ENCODE results near the gene STARD5. TPM values are rescaled to one million over a fixed set of nuclear protein-coding genes. Genes with fewer than 3 reads are reported as not detected.

The STARD5 gene
- total RNA-seq, 4 donors from 2014 or later = 1.3 to 6.7 (median 4.1) TPM

DNA sequence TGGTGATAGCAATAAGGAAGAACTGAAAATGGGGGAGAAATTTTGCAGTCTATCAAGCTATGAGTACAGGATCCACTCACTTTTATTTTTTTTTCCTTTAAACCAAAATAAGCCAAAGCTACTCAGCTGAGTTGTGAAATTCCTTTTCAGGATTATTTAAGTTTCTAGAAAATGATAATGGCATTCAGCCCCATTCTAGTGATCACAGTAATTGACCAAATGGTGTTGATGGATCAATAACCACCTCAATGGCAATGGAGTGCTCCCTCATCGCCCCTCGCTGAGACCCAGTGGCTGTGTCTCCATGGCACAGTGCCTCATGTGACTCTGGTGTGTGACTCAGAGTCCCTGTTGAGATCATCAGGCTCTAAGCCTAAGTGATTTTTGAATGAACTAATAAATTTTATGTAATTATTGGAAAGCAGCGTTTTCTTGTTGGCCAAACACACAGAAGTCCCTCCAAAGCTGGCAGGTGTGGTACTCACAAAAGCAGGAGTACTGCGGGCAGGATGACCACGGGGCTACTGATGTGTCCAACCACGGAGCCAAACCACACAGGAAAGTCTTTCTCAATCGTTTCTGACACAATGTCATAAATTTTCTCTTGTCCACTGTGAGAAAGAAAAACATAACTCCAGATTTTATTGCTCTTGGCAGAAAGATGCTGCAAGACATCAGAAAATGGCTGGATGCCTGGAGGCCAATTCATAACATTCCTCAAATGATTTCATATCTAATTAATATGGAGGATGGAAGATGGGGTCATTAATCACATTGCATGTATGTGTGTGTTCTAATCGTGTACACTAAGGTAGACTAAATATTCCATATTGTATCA, 14.4 kb upstream of the STARD5 start:
- Histone ChIP-seq H3K9me3 (no peaks in the 10 kb centered on the region), H3K27me3 (no peaks in the 10 kb centered on the region), H3K4me1 (peaks cover 0 to 23% (median 11%) of the 10 kb centered on the region in 3 donors), H3K27ac (peak overlapping the region in 3 of 4 donors; percentile 28 to 62 (median 60)), H3K4me3 (no peak overlapping the region), H3K36me3 (no peaks in the 10 kb centered on the region)
- WGBS, 2 donors (ENCODE audit: low coverage in 1 of 2) = 5 to 29% methylated on average over 3 to 8 of the region's 8 CpGs
- peak; percentile 37 for TF ChIP-seq POLR2AphosphoS5 (IDR thresholded peaks at IDR 0.05)
- TF ChIP-seq, protein P1, sequence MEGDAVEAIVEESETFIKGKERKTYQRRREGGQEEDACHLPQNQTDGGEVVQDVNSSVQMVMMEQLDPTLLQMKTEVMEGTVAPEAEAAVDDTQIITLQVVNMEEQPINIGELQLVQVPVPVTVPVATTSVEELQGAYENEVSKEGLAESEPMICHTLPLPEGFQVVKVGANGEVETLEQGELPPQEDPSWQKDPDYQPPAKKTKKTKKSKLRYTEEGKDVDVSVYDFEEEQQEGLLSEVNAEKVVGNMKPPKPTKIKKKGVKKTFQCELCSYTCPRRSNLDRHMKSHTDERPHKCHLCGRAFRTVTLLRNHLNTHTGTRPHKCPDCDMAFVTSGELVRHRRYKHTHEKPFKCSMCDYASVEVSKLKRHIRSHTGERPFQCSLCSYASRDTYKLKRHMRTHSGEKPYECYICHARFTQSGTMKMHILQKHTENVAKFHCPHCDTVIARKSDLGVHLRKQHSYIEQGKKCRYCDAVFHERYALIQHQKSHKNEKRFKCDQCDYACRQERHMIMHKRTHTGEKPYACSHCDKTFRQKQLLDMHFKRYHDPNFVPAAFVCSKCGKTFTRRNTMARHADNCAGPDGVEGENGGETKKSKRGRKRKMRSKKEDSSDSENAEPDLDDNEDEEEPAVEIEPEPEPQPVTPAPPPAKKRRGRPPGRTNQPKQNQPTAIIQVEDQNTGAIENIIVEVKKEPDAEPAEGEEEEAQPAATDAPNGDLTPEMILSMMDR (IDR thresholded peaks at IDR 0.05) = no peak
- peak; percentile 85 for ATAC-seq

DNA sequence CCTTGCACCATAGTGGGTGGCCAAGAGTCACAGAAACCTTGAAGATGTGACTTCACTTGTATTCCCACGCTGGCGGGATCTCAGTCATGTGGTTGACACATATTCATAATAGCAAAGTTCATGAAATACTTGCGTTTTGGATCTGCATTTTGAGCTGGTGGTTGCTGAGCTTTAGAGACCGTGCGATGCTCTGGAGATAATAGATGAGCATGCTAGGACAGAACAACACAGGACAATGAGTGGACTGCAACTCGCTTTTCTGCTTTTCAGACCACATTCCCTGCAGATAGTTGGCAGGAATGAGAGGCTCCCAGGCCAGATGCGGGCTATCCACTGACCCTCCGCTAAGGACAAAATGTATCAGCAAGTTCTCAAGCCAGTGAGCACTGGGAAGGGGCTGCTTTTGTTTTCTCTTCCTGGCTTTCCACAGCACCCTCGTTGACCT, 13.8 kb upstream of the STARD5 start:
- Histone ChIP-seq H3K9me3 (no peaks in the 10 kb centered on the region), H3K4me3 (no peak overlapping the region), H3K27ac (peak overlapping the region in 3 of 4 donors; percentile 28 to 62 (median 60)), H3K36me3 (no peaks in the 10 kb centered on the region), H3K27me3 (no peaks in the 10 kb centered on the region), H3K4me1 (peaks cover 0 to 23% (median 11%) of the 10 kb centered on the region in 3 donors)
- TF ChIP-seq POLR2A (IDR thresholded peaks at IDR 0.05) (no peak), EP300 (IDR thresholded peaks at IDR 0.05) (no peak), POLR2AphosphoS5 (IDR thresholded peaks at IDR 0.05) (no peak)
- TF ChIP-seq, protein P1 (IDR thresholded peaks at IDR 0.05) = no peak
- 68 to 70% methylated on average over 3 to 8 of the region's 9 CpGs for WGBS, 2 donors (ENCODE audit: low coverage in 1 of 2)
- ATAC-seq = peak; percentile 26

DNA sequence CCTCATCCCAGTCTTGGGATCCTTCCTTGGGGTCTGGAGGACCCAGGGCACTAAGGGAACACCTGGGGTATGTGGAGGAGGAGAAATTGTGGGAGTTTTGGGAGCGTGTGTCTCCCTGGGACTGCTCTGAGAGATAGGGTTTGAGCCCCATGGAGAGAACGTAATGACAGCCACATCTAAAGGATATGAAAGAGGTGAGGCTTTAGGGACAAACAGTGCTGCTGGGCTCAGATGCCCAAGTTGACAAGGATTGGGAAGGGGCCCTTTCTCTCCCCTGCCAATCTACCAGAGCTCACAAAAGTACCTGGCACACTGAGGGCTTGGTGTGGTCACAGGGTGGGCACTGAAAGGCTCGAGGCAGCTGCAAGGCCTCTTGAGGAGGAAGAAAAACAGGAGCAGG, 13.3 kb upstream of the STARD5 start:
- TF ChIP-seq EP300 (IDR thresholded peaks at IDR 0.05) (no peak), POLR2A (IDR thresholded peaks at IDR 0.05) (no peak), POLR2AphosphoS5 (IDR thresholded peaks at IDR 0.05) (no peak)
- TF ChIP-seq, protein P1 (IDR thresholded peaks at IDR 0.05) = no peak
- no peak overlapping the region for H3K4me3 ChIP-seq
- ATAC-seq = no peak
- no peaks in the 10 kb centered on the region for H3K9me3 ChIP-seq
- peaks cover 0 to 23% (median 11%) of the 10 kb centered on the region in 3 donors for H3K4me1 ChIP-seq
- no peaks in the 10 kb centered on the region for H3K36me3 ChIP-seq
- H3K27ac ChIP-seq = peak overlapping the region in 2 of 4 donors; percentile 28 to 62
- H3K27me3 ChIP-seq = no peaks in the 10 kb centered on the region
- 33% methylated on average over 1 of the region's 3 CpGs; no CpG with 5 or more reads in 1 of the 2 donors for WGBS, 2 donors (ENCODE audit: low coverage in 1 of 2)

DNA sequence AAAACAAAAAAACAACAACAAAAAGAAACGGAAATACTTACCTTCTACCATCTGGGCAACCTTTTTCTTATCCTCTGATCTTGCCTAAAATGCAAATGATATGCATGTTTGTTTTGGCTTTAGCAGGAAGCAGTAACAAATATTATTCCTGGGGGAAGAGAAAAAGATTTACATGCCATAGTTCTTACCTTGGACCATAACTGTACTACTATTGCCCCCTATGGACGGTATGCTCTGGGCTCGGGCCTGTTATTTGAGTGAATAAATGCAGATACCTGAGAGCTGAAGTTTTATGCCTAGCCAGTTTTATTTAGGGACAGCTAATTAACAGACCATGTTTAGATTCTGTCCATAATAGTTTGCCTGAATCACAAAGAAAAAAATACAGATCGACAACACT, 12.6 kb upstream of the STARD5 start:
- 91 to 100% methylated on average over 4 of the region's 4 CpGs for WGBS, 2 donors (ENCODE audit: low coverage in 1 of 2)
- peaks cover 0 to 23% (median 11%) of the 10 kb centered on the region in 3 donors for H3K4me1 ChIP-seq
- H3K36me3 ChIP-seq = no peaks in the 10 kb centered on the region
- no peaks in the 10 kb centered on the region for H3K27me3 ChIP-seq
- no peaks in the 10 kb centered on the region for H3K9me3 ChIP-seq
- TF ChIP-seq, protein P1 (IDR thresholded peaks at IDR 0.05) = peak in 1 of 4 experiments; percentile 20
- TF ChIP-seq POLR2A (IDR thresholded peaks at IDR 0.05) (no peak), POLR2AphosphoS5 (IDR thresholded peaks at IDR 0.05) (no peak)
- H3K27ac ChIP-seq = no peak overlapping the region
- no peak overlapping the region for H3K4me3 ChIP-seq
- no peak for ATAC-seq

DNA sequence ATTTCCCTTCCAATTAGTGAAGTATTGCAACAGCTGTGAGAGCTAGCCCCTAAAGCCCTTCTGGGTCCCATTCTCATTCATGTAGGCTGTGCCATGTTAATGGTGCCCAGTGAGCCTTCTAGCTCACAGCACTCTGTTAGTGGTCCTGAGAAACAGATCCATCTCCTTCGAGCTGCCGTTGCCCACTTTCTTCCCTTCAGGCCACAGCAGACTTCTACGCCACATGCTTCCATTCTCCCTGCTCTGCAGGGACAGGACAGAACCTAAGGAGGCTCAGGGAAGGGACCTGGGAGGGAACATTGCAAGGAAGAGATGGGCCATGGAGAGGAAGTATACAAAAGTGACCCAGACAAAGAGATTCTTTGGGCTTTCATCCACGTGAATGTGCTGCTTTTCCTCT, 11.7 kb upstream of the STARD5 start:
- Histone ChIP-seq H3K4me3 (no peak overlapping the region), H3K36me3 (no peaks in the 10 kb centered on the region), H3K27me3 (no peaks in the 10 kb centered on the region), H3K4me1 (peaks cover 0 to 23% (median 11%) of the 10 kb centered on the region in 3 donors), H3K9me3 (no peaks in the 10 kb centered on the region), H3K27ac (no peak overlapping the region)
- TF ChIP-seq, protein P1 (IDR thresholded peaks at IDR 0.05) = no peak
- TF ChIP-seq POLR2A (IDR thresholded peaks at IDR 0.05) = no peak
- TF ChIP-seq POLR2AphosphoS5 (IDR thresholded peaks at IDR 0.05) = no peak
- no peak for TF ChIP-seq EP300 (IDR thresholded peaks at IDR 0.05)
- ATAC-seq = no peak
- 91 to 96% methylated on average over 2 to 4 of the region's 4 CpGs for WGBS, 2 donors (ENCODE audit: low coverage in 1 of 2)
